Measurements from ENCODE around the gene TIAL1.

Gene TIAL1

DNA sequence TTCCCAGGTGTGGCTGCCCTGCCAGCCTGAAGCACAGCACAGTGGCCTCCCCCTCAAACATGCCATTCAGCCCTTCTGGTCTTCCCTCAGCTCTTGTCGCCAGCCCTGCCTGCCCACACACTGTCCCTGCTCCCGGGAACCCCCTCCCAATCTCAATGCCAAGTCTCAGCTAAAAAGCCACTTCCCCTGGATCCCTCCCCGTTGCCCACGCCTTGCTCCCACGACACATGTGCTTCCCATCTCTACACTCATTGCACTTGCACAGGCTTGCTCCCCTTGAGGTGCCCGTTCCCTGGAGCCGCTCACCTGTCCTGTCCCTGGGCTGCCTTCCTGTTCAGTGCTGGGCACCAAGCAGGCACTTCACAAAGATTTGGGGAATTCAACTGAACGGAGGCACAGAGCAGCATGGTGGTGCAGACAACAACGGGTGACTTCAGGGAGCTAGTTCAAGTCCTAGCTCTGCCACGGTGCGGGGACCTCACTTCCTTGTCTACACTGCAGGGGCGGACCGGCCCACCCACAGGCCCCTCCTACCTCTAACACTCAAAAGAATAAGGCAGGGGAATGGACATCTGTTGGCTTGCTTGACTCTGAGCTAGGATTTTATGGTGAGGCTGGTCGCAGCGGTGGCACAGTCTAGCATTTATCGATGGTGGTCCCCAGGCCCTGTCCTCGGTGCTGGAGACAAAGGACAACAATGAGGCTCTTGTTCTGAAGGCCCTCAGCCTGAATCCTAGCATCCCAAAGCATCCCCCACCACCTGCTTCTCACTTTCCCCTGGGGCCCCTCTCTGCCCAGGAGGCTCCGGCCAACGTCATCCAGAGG is 72.7 kb downstream of the TIAL1 start:
- H3K4me3 ChIP-seq (ENCODE audit: low read depth, low read length), result no peak overlapping the region
- H3K27me3 ChIP-seq (ENCODE audit: control insufficient read depth, insufficient read depth, low read length), result no peaks in the 10 kb centered on the region
- no peak overlapping the region for H3K9ac ChIP-seq
- H3K9me3 ChIP-seq (ENCODE audit: control insufficient read depth, low read length), result no peaks in the 10 kb centered on the region
- H2AFZ ChIP-seq, result no peak overlapping the region
- H3K36me3 ChIP-seq (ENCODE audit: control insufficient read depth, insufficient read depth, low read length), result no peaks in the 10 kb centered on the region
- peaks cover 3% of the 10 kb centered on the region for H3K4me1 ChIP-seq
- H3K27ac ChIP-seq, result no peak overlapping the region
- TF ChIP-seq, protein P1, sequence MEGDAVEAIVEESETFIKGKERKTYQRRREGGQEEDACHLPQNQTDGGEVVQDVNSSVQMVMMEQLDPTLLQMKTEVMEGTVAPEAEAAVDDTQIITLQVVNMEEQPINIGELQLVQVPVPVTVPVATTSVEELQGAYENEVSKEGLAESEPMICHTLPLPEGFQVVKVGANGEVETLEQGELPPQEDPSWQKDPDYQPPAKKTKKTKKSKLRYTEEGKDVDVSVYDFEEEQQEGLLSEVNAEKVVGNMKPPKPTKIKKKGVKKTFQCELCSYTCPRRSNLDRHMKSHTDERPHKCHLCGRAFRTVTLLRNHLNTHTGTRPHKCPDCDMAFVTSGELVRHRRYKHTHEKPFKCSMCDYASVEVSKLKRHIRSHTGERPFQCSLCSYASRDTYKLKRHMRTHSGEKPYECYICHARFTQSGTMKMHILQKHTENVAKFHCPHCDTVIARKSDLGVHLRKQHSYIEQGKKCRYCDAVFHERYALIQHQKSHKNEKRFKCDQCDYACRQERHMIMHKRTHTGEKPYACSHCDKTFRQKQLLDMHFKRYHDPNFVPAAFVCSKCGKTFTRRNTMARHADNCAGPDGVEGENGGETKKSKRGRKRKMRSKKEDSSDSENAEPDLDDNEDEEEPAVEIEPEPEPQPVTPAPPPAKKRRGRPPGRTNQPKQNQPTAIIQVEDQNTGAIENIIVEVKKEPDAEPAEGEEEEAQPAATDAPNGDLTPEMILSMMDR (IDR thresholded peaks at IDR 0.05), result no peak
- H3K79me2 ChIP-seq, result no peaks in the 10 kb centered on the region
- H3K4me2 ChIP-seq (ENCODE audit: low read length), result no peak overlapping the region
